ENCODE measurements around the gene NAPB. TPM values are rescaled to one million over a fixed set of nuclear protein-coding genes. Genes with fewer than 3 reads are reported as not detected.

The NAPB gene
- total RNA-seq, 2 donors from 2014 or later = 9.9 to 11.0 TPM

GRCh38 chr20:23335521-23335920 lies 85.8 kb downstream of the NAPB start:
- intact Hi-C loops (cut with DNase I) = no loop called here
- DNase-seq (ENCODE audit: low spot score) = no peak

DNA sequence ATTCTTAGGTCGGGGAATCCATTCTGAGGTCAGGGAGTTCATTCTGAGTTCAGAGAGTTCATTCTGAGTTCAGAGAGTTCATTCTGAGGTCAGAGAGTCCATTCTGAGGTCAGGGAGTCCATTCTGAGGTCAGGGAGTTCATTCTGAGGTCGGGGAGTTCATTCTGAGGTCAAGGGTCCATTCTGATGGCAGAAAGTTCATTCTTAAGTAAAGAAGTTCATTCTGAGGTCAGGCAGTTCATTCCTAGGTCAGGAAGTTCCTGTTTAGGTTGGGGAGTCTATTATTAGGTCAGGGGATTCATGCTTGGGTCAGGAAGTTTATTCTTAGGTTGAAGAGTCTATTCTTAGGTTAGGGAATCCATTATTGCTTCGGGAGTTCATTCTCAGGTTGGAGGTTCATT lies 87.2 kb downstream of the NAPB start:
- intact Hi-C loops (cut with DNase I) = no loop called here
- no peak for DNase-seq (ENCODE audit: low spot score)

DNA sequence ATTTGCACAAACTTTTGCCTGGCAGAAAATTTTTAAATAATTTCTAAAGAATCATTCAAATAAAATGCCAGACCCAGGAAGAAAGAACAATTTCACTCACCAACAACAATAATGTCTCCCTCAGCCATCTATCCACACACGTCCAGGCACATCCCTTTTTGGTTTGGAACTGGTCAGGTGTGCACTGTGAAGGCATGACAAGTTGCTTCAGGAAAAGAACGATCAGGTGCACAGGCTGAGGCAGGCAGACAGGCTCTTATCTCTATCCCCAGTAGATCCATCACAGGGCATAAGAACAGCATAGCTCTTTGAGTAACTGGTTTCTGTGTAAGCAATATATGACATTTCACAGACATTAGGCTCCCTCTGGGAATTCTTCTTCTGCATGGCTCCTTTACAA lies 88.8 kb downstream of the NAPB start:
- DNase-seq (ENCODE audit: low spot score) = no peak
- intact Hi-C loops (cut with DNase I) = no loop called here

DNA sequence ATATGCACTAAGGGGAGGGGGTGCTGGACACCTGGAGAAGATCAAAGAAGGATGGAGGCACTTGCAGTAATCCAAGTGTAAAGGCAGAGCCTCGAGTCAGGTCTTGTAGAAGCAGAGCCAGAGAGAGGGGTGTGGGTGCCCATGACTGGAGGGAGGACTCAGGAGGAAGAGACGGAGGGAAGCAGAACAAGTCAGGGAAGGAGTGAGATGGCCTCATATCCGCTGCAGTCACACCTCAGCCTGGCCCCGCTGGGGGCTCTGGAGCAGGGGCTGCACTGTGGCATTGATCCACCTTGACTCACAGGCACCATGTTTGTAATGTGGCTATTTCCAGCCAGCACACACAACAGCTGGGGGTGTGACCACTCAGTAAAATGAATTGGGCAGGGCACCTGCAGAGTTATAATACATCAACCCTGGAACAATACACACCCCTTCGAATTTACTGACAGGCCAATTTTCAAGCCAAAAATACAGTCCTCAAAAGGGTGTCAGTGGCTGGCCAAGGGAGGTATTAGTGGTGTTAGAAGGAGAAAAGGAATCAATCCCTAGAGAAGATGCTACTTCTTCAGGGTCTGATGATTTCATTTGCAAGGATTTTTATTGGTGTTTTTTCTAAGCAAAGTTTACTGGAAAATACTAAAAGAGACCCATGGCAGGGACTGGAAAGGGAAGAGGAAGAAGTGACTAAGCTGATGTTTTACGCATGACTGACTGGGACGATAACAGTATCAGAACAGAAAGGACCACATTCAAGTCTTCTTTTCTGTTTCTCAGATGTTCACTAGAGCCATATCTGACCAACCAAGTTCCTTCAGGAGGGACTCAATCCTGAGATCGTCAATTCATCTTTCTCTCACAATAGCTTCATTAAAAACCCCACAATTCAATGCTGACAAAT lies 89.6 kb downstream of the NAPB start:
- DNase-seq (ENCODE audit: low spot score) = no peak
- intact Hi-C loops (cut with DNase I) = no loop called here

- no peak for DNase-seq (ENCODE audit: low spot score)
- intact Hi-C loops (cut with DNase I) = loop anchor here in 1 of 2 donors (10.0 kb wide), 1 partner anchor 83 kb away; no protein-coding TSS in a partner anchor
These were observed 93.5 kb downstream of the NAPB start for GRCh38 chr20:23327617-23328333.

- DNase-seq (ENCODE audit: low spot score) = no peak
- intact Hi-C loops (cut with DNase I) = loop anchor here in 1 of 2 donors (10.0 kb wide), 1 partner anchor 82 kb away; no protein-coding TSS in a partner anchor
These were observed 94.5 kb downstream of the NAPB start for GRCh38 chr20:23326774-23327173.

GRCh38 chr20:23325107-23325506 lies 96.2 kb downstream of the NAPB start:
- DNase-seq (ENCODE audit: low spot score) = no peak
- intact Hi-C loops (cut with DNase I) = loop anchor here in 1 of 2 donors (10.0 kb wide), 1 partner anchor 80 kb away; no protein-coding TSS in a partner anchor

Other genes starting within 250 kb of the NAPB start
- 10 to 100 TPM; 14.6 to 19.1 TPM for gene NXT1, start 70.7 kb downstream of the NAPB start, total RNA-seq
- 10 to 100 TPM; 16.2 to 17.8 TPM for gene GZF1, start 59.3 kb downstream of the NAPB start, total RNA-seq
- gene CSTL1, start 18.2 kb upstream of the NAPB start, total RNA-seq = not detected
- gene CST11, start 31.4 kb upstream of the NAPB start, total RNA-seq = not detected
- not detected for gene CST8, start 69.6 kb upstream of the NAPB start, total RNA-seq
- not detected for gene CST9L, start 147.0 kb upstream of the NAPB start, total RNA-seq
- not detected for gene CST9, start 184.4 kb upstream of the NAPB start, total RNA-seq
- 1,000 to 10,000 TPM; 1,234 to 1,451 TPM for gene CST3, start 216.5 kb upstream of the NAPB start, total RNA-seq